H1 (cell line): ENCODE data around the gene CASS4.

Source experiments
- ATF3 ChIP-seq: IDR thresholded peaks from 2 replicates; pipeline ENCODE4 v1.6.1; 2011; ENCODE audit warnings: low read depth, mild to moderate bottlenecking, low read length; ENCODE audit not compliant: insufficient read depth
- CHD1 ChIP-seq: IDR thresholded peaks from 2 replicates; pipeline ENCODE4 v1.6.1; 2012; ENCODE audit warnings: low read depth, low read length, improper control_type of control experiment
- EZH2 ChIP-seq: fragments of 200-600 bp; sonication (generic); IDR thresholded peaks from 2 replicates; pipeline ENCODE4 v1.7.1; 2012; ENCODE audit warnings: low read depth, mild to moderate bottlenecking, moderate library complexity, low read length, inconsistent platforms; ENCODE audit not compliant: severe bottlenecking
- HDAC2 ChIP-seq, 2 experiments: fragments of 300-600 bp in 1 of 2; sonication (generic) in 1 of 2; IDR thresholded peaks; 2 replicates each; pipeline ENCODE4 v1.6.1; 2011 to 2012; ENCODE audit warnings: low read depth in 2 of 2, low read length in 2 of 2, mild to moderate bottlenecking in 2 of 2, moderate library complexity in 2 of 2, borderline replicate concordance in 1 of 2, inconsistent platforms in 1 of 2
- NRF1 ChIP-seq: IDR thresholded peaks from 2 replicates; pipeline ENCODE4 v1.6.1; 2011; ENCODE audit warnings: mild to moderate bottlenecking, low read depth, low read length, improper control_type of control experiment
- POLR2A ChIP-seq, 2 experiments: IDR thresholded peaks; 1 replicate in 1 of 2; 2 replicates in 1 of 2; pipeline ENCODE4 v1.6.1; 2011; ENCODE audit warnings: low read depth in 2 of 2, low read length in 2 of 2, mild to moderate bottlenecking in 2 of 2; ENCODE audit errors: control extremely low read depth in 1 of 2
- POLR2AphosphoS5 ChIP-seq: IDR thresholded peaks from 2 replicates; pipeline ENCODE4 v1.6.1; 2011; ENCODE audit warnings: low read depth, low read length
- RAD21 ChIP-seq, 2 experiments: IDR thresholded peaks in 1 of 2; conservative IDR thresholded peaks in 1 of 2; 2 replicates each; pipeline ENCODE4 v1.6.1; 2011; ENCODE audit warnings: low read depth in 2 of 2, low read length in 2 of 2, improper control_type of control experiment in 1 of 2, inconsistent platforms in 1 of 2, mild to moderate bottlenecking in 1 of 2, moderate library complexity in 1 of 2
- TBP ChIP-seq: IDR thresholded peaks from 2 replicates; pipeline ENCODE4 v1.6.1; 2011; ENCODE audit warnings: low read depth, low read length, improper control_type of control experiment
- USF2 ChIP-seq: IDR thresholded peaks from 2 replicates; pipeline ENCODE4 v1.6.1; 2011; ENCODE audit warnings: low read length, improper control_type of control experiment
- TF ChIP-seq, protein P1 (sequence below), 3 experiments: IDR thresholded peaks; 1 replicate in 2 of 3; 2 replicates in 1 of 3; pipeline versions ENCODE4 v1.5.1 to v1.6.1; 2011; ENCODE audit warnings: low read length in 3 of 3, mild to moderate bottlenecking in 3 of 3, inconsistent platforms in 2 of 3, low read depth in 1 of 3, moderate library complexity in 1 of 3; ENCODE audit not compliant: insufficient read depth in 1 of 3; ENCODE audit errors: control extremely low read depth in 1 of 3
- TF ChIP-seq, protein P2 (sequence below): IDR thresholded peaks from 2 replicates; pipeline ENCODE4 v1.6.1; 2012; ENCODE audit warnings: inconsistent platforms

GRCh38 chr20:56445130-56445529, 33.1 kb downstream of the CASS4 start:
- no peak for TF ChIP-seq EZH2
- TF ChIP-seq POLR2AphosphoS5: no peak
- TF ChIP-seq, protein P1, sequence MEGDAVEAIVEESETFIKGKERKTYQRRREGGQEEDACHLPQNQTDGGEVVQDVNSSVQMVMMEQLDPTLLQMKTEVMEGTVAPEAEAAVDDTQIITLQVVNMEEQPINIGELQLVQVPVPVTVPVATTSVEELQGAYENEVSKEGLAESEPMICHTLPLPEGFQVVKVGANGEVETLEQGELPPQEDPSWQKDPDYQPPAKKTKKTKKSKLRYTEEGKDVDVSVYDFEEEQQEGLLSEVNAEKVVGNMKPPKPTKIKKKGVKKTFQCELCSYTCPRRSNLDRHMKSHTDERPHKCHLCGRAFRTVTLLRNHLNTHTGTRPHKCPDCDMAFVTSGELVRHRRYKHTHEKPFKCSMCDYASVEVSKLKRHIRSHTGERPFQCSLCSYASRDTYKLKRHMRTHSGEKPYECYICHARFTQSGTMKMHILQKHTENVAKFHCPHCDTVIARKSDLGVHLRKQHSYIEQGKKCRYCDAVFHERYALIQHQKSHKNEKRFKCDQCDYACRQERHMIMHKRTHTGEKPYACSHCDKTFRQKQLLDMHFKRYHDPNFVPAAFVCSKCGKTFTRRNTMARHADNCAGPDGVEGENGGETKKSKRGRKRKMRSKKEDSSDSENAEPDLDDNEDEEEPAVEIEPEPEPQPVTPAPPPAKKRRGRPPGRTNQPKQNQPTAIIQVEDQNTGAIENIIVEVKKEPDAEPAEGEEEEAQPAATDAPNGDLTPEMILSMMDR (IDR thresholded peaks at IDR 0.05; ENCODE audit: control extremely low read depth in 1 of 3, insufficient read depth in 1 of 3, low read depth in 1 of 3, low read length in 3 of 3): no peak
- TF ChIP-seq, protein P2, sequence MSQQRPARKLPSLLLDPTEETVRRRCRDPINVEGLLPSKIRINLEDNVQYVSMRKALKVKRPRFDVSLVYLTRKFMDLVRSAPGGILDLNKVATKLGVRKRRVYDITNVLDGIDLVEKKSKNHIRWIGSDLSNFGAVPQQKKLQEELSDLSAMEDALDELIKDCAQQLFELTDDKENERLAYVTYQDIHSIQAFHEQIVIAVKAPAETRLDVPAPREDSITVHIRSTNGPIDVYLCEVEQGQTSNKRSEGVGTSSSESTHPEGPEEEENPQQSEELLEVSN: no peak
- no peak for TF ChIP-seq USF2
- no peak for TF ChIP-seq CHD1
- TF ChIP-seq POLR2A (IDR thresholded peaks at IDR 0.05; ENCODE audit: control extremely low read depth in 1 of 2, low read depth in 2 of 2, low read length in 2 of 2): no peak
- TF ChIP-seq NRF1: no peak
- no peak for TF ChIP-seq HDAC2 (IDR thresholded peaks at IDR 0.05; ENCODE audit: borderline replicate concordance in 1 of 2, low read depth in 2 of 2, low read length in 2 of 2)
- no peak for TF ChIP-seq ATF3
- no peak for TF ChIP-seq RAD21 (IDR thresholded peaks at IDR 0.05 in 1 of 2, conservative IDR thresholded peaks at IDR 0.05 in 1 of 2; ENCODE audit: low read depth in 2 of 2, low read length in 2 of 2)
- no peak for TF ChIP-seq TBP
